Effector CD8-positive, alpha-beta T cell (primary cell): Measurements from ENCODE around the gene GPC5.

ENCODE experiments used
- DNase-seq: peaks from one replicate; lab custom pipeline; 2025; lab: John Stamatoyannopoulos, UW

Gene GPC5

GRCh38 chr13:91592056-91593014, 193.9 kb downstream of the GPC5 start:
- no peak for DNase-seq

- no peak for DNase-seq
Observed at GRCh38 chr13:91593456-91593855, 195.0 kb downstream of the GPC5 start.

GRCh38 chr13:91594061-91594460, 195.6 kb downstream of the GPC5 start:
- no peak for DNase-seq

- DNase-seq: no peak
Observed at GRCh38 chr13:91595677-91596076, 197.3 kb downstream of the GPC5 start.

GRCh38 chr13:91596842-91597241, 198.4 kb downstream of the GPC5 start:
- DNase-seq: no peak

- DNase-seq: no peak
Observed at GRCh38 chr13:91598655-91599054, 200.2 kb downstream of the GPC5 start.

- no peak for DNase-seq
Observed at GRCh38 chr13:91601273-91601672, 202.9 kb downstream of the GPC5 start.

- DNase-seq: no peak
Observed at GRCh38 chr13:91601807-91602206, 203.4 kb downstream of the GPC5 start.

GRCh38 chr13:91609353-91609752, 210.9 kb downstream of the GPC5 start:
- DNase-seq: no peak

GRCh38 chr13:91618315-91618714, 219.9 kb downstream of the GPC5 start:
- DNase-seq: no peak

GRCh38 chr13:91620670-91621141, 222.3 kb downstream of the GPC5 start:
- DNase-seq: no peak

GRCh38 chr13:91621161-91621560, 222.7 kb downstream of the GPC5 start:
- DNase-seq: no peak

GRCh38 chr13:91621963-91622362, 223.5 kb downstream of the GPC5 start:
- DNase-seq: no peak

GRCh38 chr13:91622778-91623550, 224.5 kb downstream of the GPC5 start:
- DNase-seq: no peak

GRCh38 chr13:91627952-91628739, 229.7 kb downstream of the GPC5 start:
- no peak for DNase-seq

GRCh38 chr13:91630946-91631345, 232.5 kb downstream of the GPC5 start:
- no peak for DNase-seq

GRCh38 chr13:91632086-91632485, 233.7 kb downstream of the GPC5 start:
- no peak for DNase-seq

- no peak for DNase-seq
Observed at GRCh38 chr13:91639330-91639729, 240.9 kb downstream of the GPC5 start.

- no peak for DNase-seq
Observed at GRCh38 chr13:91643394-91643793, 245.0 kb downstream of the GPC5 start.

- no peak for DNase-seq
Observed at GRCh38 chr13:91644806-91645205, 246.4 kb downstream of the GPC5 start.

GRCh38 chr13:91647361-91647990, 249.1 kb downstream of the GPC5 start:
- no peak for DNase-seq
